GM12875 (cell line): ENCODE data around the gene CD79A.

ENCODE experiments used
- H3K4me3 ChIP-seq: one replicate; pipeline ENCODE4 v1.5.1; 2011; ENCODE audit warnings: low read depth, low read length, control low read depth
- TF ChIP-seq, protein P1 (sequence below): IDR thresholded peaks from 2 replicates; pipeline ENCODE4 v1.5.1; 2011; ENCODE audit warnings: low read depth, mild to moderate bottlenecking, control low read depth, inconsistent platforms, low read length, moderate library complexity, borderline replicate concordance; ENCODE audit not compliant: insufficient read depth

Gene CD79A

DNA sequence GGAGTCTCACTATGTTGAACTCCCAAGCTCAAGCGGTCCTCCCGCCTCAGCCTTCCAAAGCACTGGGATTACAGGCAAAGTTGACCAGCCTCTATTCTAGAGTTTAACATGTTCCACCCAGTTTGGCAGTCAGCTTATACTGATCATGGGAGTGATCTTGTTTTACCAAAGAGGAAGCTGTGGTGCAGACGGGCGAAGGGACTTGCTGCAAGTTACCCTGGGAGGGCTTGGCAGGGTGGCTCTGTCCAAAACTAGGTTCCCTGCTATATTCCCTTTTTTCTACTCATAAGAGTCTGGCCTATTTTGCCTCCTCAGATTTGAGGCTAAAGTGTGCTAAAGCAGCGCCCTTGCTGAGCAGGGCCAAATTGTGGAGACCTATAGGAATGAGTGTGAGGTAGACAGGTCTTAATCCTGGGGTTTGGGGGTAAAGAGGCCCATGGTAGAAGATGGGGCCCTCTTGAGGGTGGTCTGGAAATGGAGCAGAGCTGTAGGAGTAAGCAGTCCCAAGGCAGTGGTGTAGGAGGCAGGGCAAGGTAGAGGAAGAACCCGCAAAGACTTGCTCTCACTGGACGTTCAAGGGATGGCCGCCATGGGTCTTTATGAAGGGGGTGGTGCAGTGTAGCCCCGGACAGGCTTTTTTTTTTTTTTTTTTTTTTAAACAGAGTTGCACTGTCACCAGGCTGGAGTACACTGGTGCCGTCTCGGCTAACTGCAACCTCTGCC, 13.7 kb upstream of the CD79A start:
- no peak overlapping the region for H3K4me3 ChIP-seq
- TF ChIP-seq, protein P1, sequence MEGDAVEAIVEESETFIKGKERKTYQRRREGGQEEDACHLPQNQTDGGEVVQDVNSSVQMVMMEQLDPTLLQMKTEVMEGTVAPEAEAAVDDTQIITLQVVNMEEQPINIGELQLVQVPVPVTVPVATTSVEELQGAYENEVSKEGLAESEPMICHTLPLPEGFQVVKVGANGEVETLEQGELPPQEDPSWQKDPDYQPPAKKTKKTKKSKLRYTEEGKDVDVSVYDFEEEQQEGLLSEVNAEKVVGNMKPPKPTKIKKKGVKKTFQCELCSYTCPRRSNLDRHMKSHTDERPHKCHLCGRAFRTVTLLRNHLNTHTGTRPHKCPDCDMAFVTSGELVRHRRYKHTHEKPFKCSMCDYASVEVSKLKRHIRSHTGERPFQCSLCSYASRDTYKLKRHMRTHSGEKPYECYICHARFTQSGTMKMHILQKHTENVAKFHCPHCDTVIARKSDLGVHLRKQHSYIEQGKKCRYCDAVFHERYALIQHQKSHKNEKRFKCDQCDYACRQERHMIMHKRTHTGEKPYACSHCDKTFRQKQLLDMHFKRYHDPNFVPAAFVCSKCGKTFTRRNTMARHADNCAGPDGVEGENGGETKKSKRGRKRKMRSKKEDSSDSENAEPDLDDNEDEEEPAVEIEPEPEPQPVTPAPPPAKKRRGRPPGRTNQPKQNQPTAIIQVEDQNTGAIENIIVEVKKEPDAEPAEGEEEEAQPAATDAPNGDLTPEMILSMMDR = no peak

DNA sequence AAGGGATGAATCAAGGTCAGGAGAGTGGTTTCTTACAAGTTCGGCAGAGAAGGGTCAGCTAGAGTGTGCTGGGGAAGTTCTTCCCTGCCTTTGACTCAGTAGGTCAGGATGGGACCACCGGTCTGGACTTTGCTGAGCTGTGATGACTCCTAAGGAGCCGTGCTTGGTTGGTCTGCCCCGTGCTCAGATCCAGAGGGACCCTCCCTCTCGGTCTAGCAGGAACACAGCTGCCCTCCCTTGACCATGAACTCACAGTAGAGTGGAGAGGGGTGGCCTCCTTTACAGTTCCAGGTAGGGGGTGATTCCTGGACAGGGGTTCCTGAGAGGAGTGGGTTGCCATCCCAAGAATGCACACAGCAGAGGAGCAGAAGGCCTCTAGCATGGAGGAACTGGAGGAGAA, 12.7 kb upstream of the CD79A start:
- no peak overlapping the region for H3K4me3 ChIP-seq
- TF ChIP-seq, protein P1 = no peak

DNA sequence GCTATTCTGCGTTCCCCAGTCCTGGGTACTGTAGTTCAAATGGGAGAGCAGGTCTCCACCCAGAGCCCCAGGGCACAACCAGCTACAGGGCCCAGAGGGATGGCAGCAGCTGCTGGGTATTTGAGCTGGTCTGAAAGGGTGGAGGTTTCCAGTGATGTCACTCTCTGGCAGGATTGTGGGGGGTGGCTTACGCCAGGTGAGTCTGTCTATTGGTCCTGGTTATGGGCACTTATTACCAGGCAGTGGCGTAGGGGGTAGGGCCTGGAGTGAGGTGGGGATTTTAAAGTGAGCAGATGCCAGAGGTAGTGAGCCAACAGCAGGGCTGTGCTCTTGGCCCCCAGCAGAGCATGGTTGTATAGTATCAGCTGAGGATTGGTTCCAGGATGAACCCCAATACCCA, 10.8 kb upstream of the CD79A start:
- TF ChIP-seq, protein P1 = no peak
- no peak overlapping the region for H3K4me3 ChIP-seq

DNA sequence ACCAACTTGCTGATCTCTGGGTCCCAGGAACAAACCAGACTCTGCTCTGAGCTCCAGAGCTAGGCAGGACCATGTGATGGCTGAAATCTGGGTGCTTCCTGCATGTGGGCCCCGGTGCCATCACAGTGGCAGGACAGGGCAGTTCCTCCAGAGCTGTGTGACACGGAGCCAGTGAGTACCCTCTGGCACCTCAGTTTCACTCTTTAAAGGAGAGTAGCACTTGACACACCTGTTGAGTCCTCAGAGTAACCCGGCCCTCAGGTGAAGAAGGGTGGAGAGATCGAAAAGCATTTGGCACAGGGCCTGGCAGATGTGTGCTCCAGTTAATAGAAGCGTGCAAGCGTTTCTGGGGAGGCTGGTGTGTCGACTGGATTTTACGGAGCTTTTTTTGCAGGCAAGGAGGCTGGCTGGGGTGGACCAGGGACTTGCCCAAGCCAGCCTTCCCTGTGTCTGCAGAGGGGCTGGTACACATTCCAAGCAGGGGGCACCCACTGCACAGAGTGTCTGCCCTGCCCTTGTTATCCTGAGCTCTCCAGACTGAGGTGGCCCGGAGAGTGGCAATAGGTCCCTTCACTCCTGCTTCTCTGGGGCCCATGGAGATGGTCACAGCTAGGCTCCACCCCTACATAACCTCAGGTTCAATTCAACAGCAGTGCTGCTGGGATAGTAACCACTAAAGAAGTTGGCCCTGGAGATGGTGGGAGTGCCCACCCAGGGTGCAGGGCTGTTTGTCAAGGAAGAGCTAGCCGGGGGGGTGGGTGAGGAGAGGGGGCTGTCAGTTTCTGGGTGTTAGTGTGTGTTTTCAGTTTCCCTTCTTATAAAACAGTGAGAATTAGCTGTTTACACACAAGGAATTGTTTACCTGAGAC, 8.7 kb upstream of the CD79A start:
- TF ChIP-seq, protein P1 = no peak
- no peak overlapping the region for H3K4me3 ChIP-seq

DNA sequence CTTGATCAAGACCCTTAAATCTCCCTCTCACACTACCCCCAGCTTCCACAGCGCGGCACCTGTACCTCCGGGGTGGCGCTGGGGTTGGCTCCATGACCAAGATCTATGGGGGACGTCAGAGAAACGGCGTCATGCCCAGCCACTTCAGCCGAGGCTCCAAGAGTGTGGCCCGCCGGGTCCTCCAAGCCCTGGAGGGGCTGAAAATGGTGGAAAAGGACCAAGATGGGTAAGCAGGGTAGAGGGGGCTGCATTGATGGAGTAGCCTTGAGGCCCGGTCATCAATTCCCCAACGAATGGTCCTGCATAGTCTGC, 8.1 kb upstream of the CD79A start:
- TF ChIP-seq, protein P1 = no peak

DNA sequence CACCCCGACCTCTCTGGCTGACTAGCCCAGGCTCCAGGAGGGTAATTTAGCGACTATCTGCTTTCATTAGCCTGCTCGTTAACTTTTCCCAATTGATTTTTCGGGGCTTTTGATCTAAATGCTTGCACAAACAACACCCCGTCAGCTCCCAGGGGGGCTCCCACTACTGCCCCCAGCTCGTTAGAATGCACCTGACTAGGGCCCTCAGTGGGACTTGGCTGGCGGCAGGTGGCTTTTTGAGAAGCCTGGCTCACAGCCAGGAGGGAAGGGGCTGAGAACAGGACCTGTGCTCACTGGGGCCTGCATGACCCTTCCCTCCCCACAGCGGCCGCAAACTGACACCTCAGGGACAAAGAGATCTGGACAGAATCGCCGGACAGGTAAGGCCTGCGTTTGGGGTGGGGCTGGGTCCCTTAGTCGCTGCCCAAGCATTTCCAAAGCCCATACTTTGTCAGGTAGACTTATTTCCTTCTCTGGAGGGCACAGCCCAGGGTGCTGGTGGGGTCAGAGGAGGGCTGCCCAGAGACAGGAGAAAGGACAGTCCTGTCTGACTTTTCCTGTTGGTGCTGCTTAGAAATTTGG, 7.6 kb upstream of the CD79A start:
- no peak overlapping the region for H3K4me3 ChIP-seq
- TF ChIP-seq, protein P1 = no peak

More for the DNA sequence above, 8.1 kb upstream of the CD79A start:
- no peak overlapping the region for H3K4me3 ChIP-seq
